Aorta (tissue), 5 donors: ENCODE results near the gene NAPB. TPM values are rescaled to one million over a fixed set of nuclear protein-coding genes. Genes with fewer than 3 reads are reported as not detected.

Experiments
- ATAC-seq: fragments of 200-7000 bp; cut with Tn5 transposase; one replicate; pipeline ENCODE4 v1.9.1; 2022; ENCODE audit warnings: moderate library complexity; ENCODE audit not compliant: low FRiP score
- DNase-seq, 2 donors: peaks; one replicate each; pipeline ENCODE4 v3.0.0-alpha.2; 2020
- H3K27ac ChIP-seq, 2 donors: one replicate each; pipeline ENCODE4 v1.5.1; 2013; ENCODE audit warnings: low read length in 2 of 2, mild to moderate bottlenecking in 2 of 2, moderate library complexity in 2 of 2, control low read depth in 1 of 2, inconsistent platforms in 1 of 2, low read depth in 1 of 2
- H3K27me3 ChIP-seq, 2 donors: one replicate each; pipeline ENCODE4 v1.6.1; 2013; ENCODE audit warnings: control low read depth in 1 of 2, low read length in 1 of 2, mild to moderate bottlenecking in 1 of 2, moderate library complexity in 1 of 2; ENCODE audit not compliant: insufficient read depth in 2 of 2, control insufficient read depth in 1 of 2
- H3K36me3 ChIP-seq, 2 donors: one replicate each; pipeline ENCODE4 v1.6.1; 2013; ENCODE audit warnings: control low read depth in 1 of 2, low read length in 1 of 2, mild to moderate bottlenecking in 1 of 2; ENCODE audit not compliant: insufficient read depth in 2 of 2, control insufficient read depth in 1 of 2
- H3K4me1 ChIP-seq, 2 donors: one replicate each; pipeline ENCODE4 v1.6.1; 2013; ENCODE audit warnings: low read length in 2 of 2, control low read depth in 1 of 2, mild to moderate bottlenecking in 1 of 2, moderate library complexity in 1 of 2; ENCODE audit not compliant: insufficient read depth in 2 of 2, control insufficient read depth in 1 of 2
- H3K4me3 ChIP-seq, 2 donors: one replicate each; pipeline ENCODE4 v1.5.1; 2013; ENCODE audit warnings: low read length in 2 of 2, control low read depth in 1 of 2, mild to moderate bottlenecking in 1 of 2
- H3K9me3 ChIP-seq: one replicate; pipeline ENCODE4 v1.6.1; 2013; ENCODE audit warnings: mild to moderate bottlenecking, low read length; ENCODE audit not compliant: control insufficient read depth
- WGBS, 2 donors: extraction: QIAGEN DNeasy Blood & Tissue Kit; methylation state at CpG; one replicate each; pipeline ENCODE4 v1.1.7; 2013; 5-methylcytosine and 5-hydroxymethylcytosine counted together
- intact Hi-C, 2 donors: fragments of 100-400 bp; cut with DNase I; formaldehyde crosslinking; loops; one replicate each; pipeline versions ENCODE4 v1.14.2 to v1.15.0; 2022
- polyA plus RNA-seq, 2 donors: library from polyadenylated mRNA; stranded (reverse); fragments of 200-250 nt; gene quantifications; one replicate each; pipeline ENCODE4 v1.2.3, GENCODE V29; 2013
- total RNA-seq, 2 donors: library from RNA; stranded (reverse); fragmentation: NEBNext Ultra II Directional; extraction: Animal tissue kit (Norgen Biotek cat#: 25700); gene quantifications; one replicate each; pipeline ENCODE4 v1.2.1, GENCODE V29; 2021
- donor health status: healthy with polysubstance abuse.
- donor health status: Bipolar disorder and iron deficiency.
- donor health status: DM: no; HTN: no; CAD: no.
- donor health status: DM: no; HTN: no; CAD: no.
- donor health status: DM: yes; HTN: yes; CAD: no.

NAPB gene
- total and polyA plus RNA-seq, 4 donors = 6.6 to 15.2 (median 10.2) TPM

DNA sequence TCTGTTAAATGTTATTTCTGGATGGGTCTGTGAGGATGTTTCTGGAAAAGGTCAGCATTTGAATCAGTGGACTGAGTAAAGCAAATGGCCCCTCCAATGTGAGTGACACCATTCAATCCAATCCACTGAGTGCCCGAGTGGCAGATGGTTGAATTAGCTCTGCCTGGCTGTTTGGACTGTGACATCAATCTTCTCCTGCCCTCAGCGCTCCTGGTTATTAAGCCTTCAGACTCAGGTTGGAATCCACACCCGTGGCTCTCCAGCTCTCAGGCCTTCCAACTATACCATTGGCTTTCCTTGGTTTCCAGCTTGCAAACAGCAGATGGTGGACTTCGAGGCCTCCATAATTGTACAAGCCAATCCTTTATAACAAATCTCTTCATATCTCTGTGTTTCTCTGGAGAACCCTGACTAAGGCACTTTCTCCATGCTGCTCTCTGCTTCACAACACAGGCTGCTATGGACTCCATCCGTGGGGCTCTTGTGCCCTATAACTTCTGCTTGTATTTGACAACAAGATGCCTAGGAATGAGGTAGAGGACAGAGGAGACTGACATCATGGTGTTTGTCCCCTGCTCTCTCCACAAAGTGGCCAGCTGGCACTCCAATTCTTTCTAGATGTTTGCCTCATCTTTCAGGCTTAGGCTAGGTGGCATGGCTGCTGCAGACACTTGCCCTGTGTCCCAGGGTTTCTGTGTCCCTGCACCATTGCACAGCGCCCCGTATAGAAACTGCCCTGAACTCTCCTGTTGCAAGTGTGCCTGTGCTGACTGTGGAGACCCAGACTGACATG lies 13.4 kb upstream of the NAPB start:
- intact Hi-C loops = no loop called here
- DNase-seq = no peak
- Histone ChIP-seq H3K36me3 (no peaks in the 10 kb centered on the region), H3K9me3 (no peaks in the 10 kb centered on the region), H3K27ac (no peak overlapping the region), H3K27me3 (no peaks in the 10 kb centered on the region), H3K4me1 (no peaks in the 10 kb centered on the region), H3K4me3 (no peak overlapping the region)
- WGBS, 2 donors = 83 to 89% methylated on average over 7 of the region's 7 CpGs
- no peak for ATAC-seq

DNA sequence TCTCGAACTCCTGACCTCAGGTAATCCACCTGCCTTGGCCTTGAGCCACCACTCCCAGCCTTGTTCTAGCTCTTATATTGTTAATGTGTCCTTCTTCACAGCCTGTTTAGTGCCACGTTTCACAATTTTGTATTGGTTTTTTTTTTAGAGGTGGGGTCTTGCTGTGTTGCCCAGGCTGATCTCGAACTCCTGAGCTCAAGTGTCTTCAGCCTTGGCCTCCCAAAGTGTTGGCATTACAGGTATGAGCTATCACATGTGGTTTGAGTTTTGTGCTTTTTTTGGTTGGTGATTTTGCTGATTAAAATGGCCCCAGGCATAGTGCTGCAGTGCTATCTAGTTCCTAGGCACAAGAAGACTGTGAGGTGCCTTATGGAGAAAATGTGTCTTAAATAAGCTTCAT lies 12.3 kb upstream of the NAPB start:
- intact Hi-C loops = no loop called here

DNA sequence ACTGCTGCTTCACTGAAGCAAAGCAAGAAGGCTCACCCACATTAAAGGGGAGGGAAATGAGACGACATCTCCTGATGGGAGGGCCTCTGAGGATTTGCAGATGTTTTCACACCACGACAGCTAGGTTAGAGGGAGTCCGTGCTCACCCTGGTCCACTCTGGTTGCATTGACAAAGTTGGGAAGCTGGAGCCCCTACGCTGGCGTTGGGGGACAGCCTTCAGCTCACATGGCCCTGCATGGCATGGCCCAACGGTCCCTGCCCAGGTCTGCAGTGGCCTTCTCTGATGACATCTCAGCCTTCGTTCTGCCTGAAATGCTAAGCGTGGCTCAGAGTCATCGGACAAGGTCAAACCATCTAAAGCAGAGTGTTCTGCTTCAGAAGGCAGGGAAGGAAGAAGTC lies 3.8 kb upstream of the NAPB start:
- DNase-seq (no peak), ATAC-seq (no peak)
- no peaks in the 10 kb centered on the region for H3K27me3 ChIP-seq
- no peaks in the 10 kb centered on the region for H3K36me3 ChIP-seq
- WGBS, 2 donors = 77 to 86% methylated on average over 9 of the region's 9 CpGs
- no peaks in the 10 kb centered on the region for H3K9me3 ChIP-seq
- no peak overlapping the region for H3K4me3 ChIP-seq
- intact Hi-C loops = loop anchor here in 1 of 2 donors (10.0 kb wide), 1 partner anchor 200 kb away; no protein-coding TSS in a partner anchor
- H3K4me1 ChIP-seq = no peaks in the 10 kb centered on the region
- H3K27ac ChIP-seq = no peak overlapping the region

More for the DNA sequence above, 12.3 kb upstream of the NAPB start:
- Histone ChIP-seq H3K27ac (no peak overlapping the region), H3K27me3 (no peaks in the 10 kb centered on the region), H3K4me1 (no peaks in the 10 kb centered on the region), H3K36me3 (no peaks in the 10 kb centered on the region), H3K9me3 (no peaks in the 10 kb centered on the region), H3K4me3 (no peak overlapping the region)
- no peak for ATAC-seq
- no peak for DNase-seq
- WGBS, 2 donors = 85 to 88% methylated on average over 3 of the region's 3 CpGs

DNA sequence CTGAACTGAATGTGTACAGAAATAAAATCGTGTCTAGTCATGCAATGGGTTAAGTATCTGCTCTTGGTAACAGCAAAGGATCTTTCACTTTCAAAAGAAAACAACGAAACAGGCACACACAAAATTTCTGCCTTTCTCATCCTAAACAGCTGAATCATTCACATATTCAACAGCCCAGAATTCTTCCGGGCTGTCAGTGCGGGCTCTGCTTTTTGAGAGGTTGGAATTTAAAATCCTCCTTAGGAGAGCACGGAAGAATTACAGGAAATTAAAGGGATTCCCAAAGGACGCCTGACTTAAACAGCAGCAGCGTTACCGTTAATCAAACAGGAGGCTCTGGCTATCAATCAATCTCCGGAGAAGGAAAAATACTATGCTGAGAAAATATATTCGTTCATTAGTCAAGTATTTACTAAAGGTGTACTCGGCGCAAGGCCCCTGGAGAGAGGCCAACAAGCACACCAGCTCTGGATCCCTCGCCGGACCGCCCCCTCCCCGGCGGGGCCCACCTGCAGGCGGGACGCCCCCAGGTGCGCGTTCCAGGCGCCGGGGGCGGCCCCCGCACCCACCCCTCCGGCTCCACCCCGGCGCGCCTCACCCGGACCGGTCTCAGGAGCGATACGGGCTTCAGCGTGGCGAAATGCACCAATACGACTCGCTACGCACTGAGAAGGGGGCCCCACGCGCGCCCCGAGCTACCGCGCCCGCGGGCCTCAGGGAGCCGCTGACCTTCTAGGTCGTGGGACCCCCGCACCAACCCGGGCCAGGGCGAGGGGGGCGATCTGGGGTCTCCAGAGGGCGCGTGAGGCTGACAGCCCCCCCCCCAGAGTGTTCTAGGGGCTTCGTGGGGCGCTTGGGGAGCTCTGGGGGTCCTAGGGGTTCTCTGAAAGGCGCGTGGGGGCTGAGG lies 1.0 kb downstream of the NAPB start:
- WGBS, 2 donors = 1% methylated on average over 54 to 58 of the region's 58 CpGs
- ATAC-seq (peak; percentile 66), DNase-seq (peak; percentile 65 to 83)
- peak overlapping the region; percentile 81 to 83 for H3K4me3 ChIP-seq
- no peaks in the 10 kb centered on the region for H3K36me3 ChIP-seq
- intact Hi-C loops = loop anchor here in 1 of 2 donors (5.0 to 10.0 kb wide), 2 partner anchors 58 to 205 kb away; partner anchors contain the start of gene GZF1
- H3K27ac ChIP-seq = peak overlapping the region; percentile 49 to 61
- H3K27me3 ChIP-seq = no peaks in the 10 kb centered on the region
- H3K4me1 ChIP-seq = peaks cover 0 to 3% of the 10 kb centered on the region in 2 donors
- H3K9me3 ChIP-seq = no peaks in the 10 kb centered on the region

DNA sequence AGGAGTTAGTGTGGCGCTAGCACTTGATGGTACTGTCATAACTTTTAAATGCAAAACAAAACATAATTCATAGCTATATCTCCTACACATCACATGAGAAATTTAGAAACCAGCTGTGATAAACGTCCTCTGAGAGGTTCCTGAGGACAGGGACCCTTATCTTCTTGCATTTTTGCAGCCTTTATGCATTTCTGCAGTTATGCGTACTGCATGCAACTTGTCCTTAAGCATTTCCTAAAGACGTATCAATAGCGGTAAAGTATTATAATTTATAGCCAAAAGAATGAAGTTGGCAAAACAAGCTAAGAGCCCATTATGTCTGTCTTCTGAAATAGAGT lies 1.7 kb downstream of the NAPB start:
- DNase-seq = no peak
- 30 to 35% methylated on average over 5 of the region's 5 CpGs for WGBS, 2 donors

DNA sequence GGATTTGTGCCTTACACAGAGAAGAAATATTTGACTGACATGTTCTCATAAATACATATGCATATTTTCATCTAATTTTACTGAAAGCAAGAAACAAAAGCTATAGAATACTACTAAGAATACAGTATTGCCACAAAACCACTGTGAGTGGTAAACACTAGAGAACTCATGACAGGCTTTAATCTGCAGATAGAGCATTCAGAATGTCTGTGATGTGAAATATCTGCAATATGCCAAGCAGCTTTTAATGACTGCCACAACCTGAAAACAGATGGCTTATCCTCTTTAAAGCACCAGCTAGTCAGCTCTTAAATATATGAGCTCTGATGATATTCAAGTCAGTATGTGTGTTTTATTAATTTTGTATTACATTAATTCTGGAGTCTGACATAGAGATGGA lies 3.4 kb downstream of the NAPB start:
- Histone ChIP-seq H3K4me1 (peaks cover 0 to 3% of the 10 kb centered on the region in 2 donors), H3K27me3 (no peaks in the 10 kb centered on the region), H3K4me3 (no peak overlapping the region), H3K27ac (no peak overlapping the region), H3K9me3 (no peaks in the 10 kb centered on the region), H3K36me3 (no peaks in the 10 kb centered on the region)
- ATAC-seq (no peak), DNase-seq (no peak)
- intact Hi-C loops = no loop called here

More for the DNA sequence above, 1.7 kb downstream of the NAPB start:
- intact Hi-C loops = no loop called here
- ATAC-seq = no peak
- Histone ChIP-seq H3K4me1 (peaks cover 0 to 3% of the 10 kb centered on the region in 2 donors), H3K27ac (no peak overlapping the region), H3K36me3 (no peaks in the 10 kb centered on the region), H3K27me3 (no peaks in the 10 kb centered on the region), H3K9me3 (no peaks in the 10 kb centered on the region), H3K4me3 (peak overlapping the region; percentile 81 to 83)

DNA sequence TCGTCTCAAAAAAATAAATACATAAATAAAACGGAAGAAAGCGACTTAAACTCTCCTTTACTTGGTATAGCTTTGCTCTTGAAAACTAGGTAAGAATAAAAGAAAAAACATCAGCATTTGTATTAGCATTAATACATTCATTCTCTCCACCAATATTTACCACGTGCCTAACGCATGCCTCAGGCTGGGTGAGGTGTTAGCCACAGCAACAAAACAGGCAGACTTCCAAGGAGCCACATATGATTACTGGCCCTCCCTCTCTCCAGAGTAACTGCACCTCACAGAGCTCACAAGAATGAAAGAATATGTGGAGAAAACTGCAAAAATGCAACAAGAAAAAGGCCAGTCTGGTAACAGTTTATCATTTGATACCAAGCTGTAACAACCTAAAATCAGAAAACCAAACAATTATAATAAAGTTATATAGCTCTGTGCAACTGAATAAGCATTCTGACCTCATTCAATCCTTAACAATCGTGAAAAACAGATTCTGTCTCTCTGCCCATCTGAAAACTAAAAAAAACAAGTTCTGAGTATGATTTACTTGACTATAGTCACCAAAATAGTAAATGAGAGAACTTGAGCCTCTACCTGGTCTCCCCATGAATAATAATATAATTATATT lies 5.2 kb downstream of the NAPB start:
- DNase-seq (no peak), ATAC-seq (no peak)
- H3K9me3 ChIP-seq = no peaks in the 10 kb centered on the region
- WGBS, 2 donors = 73 to 74% methylated on average over 6 of the region's 6 CpGs
- intact Hi-C loops = no loop called here
- no peaks in the 10 kb centered on the region for H3K36me3 ChIP-seq
- H3K4me1 ChIP-seq = peaks cover 0 to 3% of the 10 kb centered on the region in 2 donors
- H3K27me3 ChIP-seq = no peaks in the 10 kb centered on the region
- no peak overlapping the region for H3K27ac ChIP-seq
- H3K4me3 ChIP-seq = no peak overlapping the region

DNA sequence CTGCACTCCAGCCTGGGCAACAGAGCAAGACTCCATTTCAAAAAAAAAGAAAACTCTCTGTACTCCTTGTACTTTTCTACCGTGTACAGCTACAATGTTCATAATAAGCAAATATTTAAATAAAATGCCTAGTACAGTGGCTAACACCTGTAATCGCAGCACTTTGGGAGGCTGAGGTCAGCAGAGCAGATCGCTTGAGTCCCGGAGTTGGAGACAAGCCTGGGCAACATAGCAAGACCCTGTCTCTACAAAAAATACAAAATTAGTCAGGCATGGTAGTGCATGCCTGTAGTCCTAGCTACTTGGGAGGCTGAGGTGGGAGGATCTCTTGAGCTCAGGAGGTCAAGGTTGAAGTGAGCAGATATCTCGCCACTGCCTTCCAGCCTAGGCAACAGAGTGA lies 5.7 kb downstream of the NAPB start:
- H3K27ac ChIP-seq = no peak overlapping the region
- H3K36me3 ChIP-seq = no peaks in the 10 kb centered on the region
- H3K27me3 ChIP-seq = no peaks in the 10 kb centered on the region
- 91 to 93% methylated on average over 5 of the region's 5 CpGs for WGBS, 2 donors
- H3K4me3 ChIP-seq = no peak overlapping the region
- ATAC-seq = no peak
- no peak for DNase-seq
- intact Hi-C loops = no loop called here
- H3K9me3 ChIP-seq = no peaks in the 10 kb centered on the region
- peaks cover 0 to 3% of the 10 kb centered on the region in 2 donors for H3K4me1 ChIP-seq
